HEK293 (cell line): ENCODE results near the gene AKT3.

Source experiments
- ATF2 ChIP-seq: fragments of 450-650 bp; formaldehyde crosslinking; IDR thresholded peaks from 2 replicates; pipeline ENCODE4 v1.5.1; 2016; ENCODE audit warnings: missing biosample characterization, missing genetic modification characterization, low read depth
- CTCF ChIP-seq: fragments of 450-650 bp; formaldehyde crosslinking; IDR thresholded peaks from 2 replicates; pipeline ENCODE4 v1.5.1; 2016; ENCODE audit warnings: missing biosample characterization, missing genetic modification characterization
- YY2 ChIP-seq: fragments of 450-650 bp; formaldehyde crosslinking; IDR thresholded peaks from 2 replicates; pipeline ENCODE4 v1.5.1; 2016; ENCODE audit warnings: missing biosample characterization, missing genetic modification characterization
- ZBTB48 ChIP-seq: fragments of 450-650 bp; formaldehyde crosslinking; IDR thresholded peaks from 2 replicates; pipeline ENCODE4 v1.5.1; 2016; ENCODE audit warnings: missing biosample characterization, missing genetic modification characterization
- ZNF121 ChIP-seq: fragments of 450-650 bp; formaldehyde crosslinking; IDR thresholded peaks from 2 replicates; pipeline ENCODE4 v1.5.1; 2016; ENCODE audit warnings: missing biosample characterization, missing genetic modification characterization
- ZNF18 ChIP-seq: fragments of 450-650 bp; formaldehyde crosslinking; IDR thresholded peaks from 2 replicates; pipeline ENCODE4 v1.5.1; 2016; ENCODE audit warnings: missing biosample characterization, missing genetic modification characterization
- ZNF768 ChIP-seq: fragments of 450-650 bp; formaldehyde crosslinking; IDR thresholded peaks from 2 replicates; pipeline ENCODE4 v1.5.1; 2018; ENCODE audit warnings: missing biosample characterization, mild to moderate bottlenecking, missing genetic modification characterization

DNA sequence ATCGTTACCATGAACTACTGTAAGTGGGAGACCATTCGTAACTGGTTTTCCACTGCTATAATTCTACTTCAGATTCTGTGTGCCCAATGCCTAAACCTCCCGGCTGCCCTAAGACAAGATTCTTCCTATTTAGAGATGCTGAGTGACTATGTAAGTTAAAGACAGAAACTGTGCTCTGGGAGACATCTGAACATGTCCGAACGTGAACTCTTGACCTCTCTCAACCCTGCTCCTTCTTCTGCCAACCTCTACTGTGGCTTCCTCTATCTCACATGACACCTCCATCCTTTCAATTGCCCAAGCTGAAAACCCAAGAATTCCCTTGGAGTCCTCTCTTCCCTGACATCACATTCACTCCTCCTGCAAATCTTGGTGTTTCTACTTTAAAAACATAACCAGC is 182.9 kb downstream of the AKT3 start:
- TF ChIP-seq ZNF18 (tag by site-specific recombination), result no peak
- no peak for TF ChIP-seq ZBTB48 (tag by site-specific recombination)
- TF ChIP-seq CTCF, result no peak
- TF ChIP-seq ATF2 (tag by site-specific recombination), result no peak
- TF ChIP-seq YY2 (tag by site-specific recombination), result no peak
- TF ChIP-seq ZNF121 (tag by site-specific recombination), result no peak
- TF ChIP-seq ZNF768 (tag by site-specific recombination), result no peak
